SIG-M5 (cell line): ENCODE results near the gene TOM1L1.

Source experiments
- DNase-seq: peaks from one replicate; lab custom pipeline; 2025; lab: John Stamatoyannopoulos, UW

TOM1L1 gene

GRCh38 chr17:54992797-54993639 is 92.4 kb downstream of the TOM1L1 start:
- no peak for DNase-seq

DNA sequence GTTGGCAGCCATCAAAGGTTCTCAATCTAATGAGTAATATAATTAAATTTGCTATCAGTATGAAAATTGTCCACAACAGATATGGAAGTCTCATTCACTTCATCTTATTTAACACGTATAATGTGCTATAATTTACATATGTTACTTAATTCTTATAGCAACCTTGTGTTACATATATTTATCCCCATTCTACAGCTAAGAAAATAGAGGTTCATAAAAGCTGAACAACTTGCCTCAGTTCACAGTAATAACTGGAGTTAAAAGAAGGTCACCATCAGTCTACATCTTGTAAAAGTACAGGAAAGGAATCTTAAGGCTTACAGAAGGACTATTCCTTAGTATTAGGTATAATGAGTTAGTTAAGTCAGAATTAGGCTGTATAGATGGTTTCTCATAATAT is 95.8 kb downstream of the TOM1L1 start:
- no peak for DNase-seq

- DNase-seq, result no peak
Measured at GRCh38 chr17:55002458-55002857, 101.8 kb downstream of the TOM1L1 start.

GRCh38 chr17:55004484-55004883 is 103.8 kb downstream of the TOM1L1 start:
- DNase-seq, result no peak

DNA sequence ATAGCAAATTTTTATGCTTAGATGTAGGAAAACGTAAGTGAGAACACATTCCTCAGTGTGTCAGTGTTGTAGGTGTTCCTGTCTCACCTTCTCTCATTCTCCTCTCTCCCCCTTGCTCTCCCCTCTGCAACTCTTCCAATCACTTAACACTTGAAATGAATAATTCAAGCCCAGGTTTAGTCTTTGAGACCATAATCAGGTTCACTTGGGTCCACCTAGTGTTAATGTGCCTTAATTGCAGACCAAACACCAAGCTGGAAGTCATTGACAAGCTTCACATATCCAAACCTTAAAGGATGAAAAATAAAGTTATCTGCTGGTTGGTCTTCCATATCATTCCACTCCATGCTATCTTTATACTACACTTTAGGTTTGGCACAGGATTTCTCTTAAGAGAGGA is 104.9 kb downstream of the TOM1L1 start:
- DNase-seq, result no peak
